GM23338 (cell line): ENCODE results near the gene ADCY3. TPM values are rescaled to one million over a fixed set of nuclear protein-coding genes. Genes with fewer than 3 reads are reported as not detected.

Experiments used
- ATAC-seq: fragments of 200-7000 bp; cut with Tn5 transposase; 3 replicates; pipeline ENCODE4 v1.9.1; 2020
- DNase-seq: peaks from one replicate; pipeline ENCODE4 v3.0.0-alpha.2; 2015; ENCODE audit warnings: low spot score
- H2AFZ ChIP-seq: fragments of 200-600 bp; sonication (generic); 2 replicates; pipeline ENCODE4 v1.8.0; 2016; ENCODE audit warnings: antibody characterized with exemption, mild to moderate bottlenecking, moderate library complexity
- H3F3A ChIP-seq: fragments of 200-600 bp; sonication (generic); replicated peaks from 2 replicates; pipeline ENCODE4 v1.8.0; 2017; ENCODE audit warnings: antibody characterized with exemption, mixed run types, low read depth
- H3K27ac ChIP-seq: fragments of 200-600 bp; sonication (generic); 2 replicates; pipeline ENCODE4 v1.6.1; 2016; ENCODE audit warnings: low read depth
- H3K27me3 ChIP-seq: fragments of 200-600 bp; sonication (generic); 2 replicates; pipeline ENCODE4 v1.8.0; 2016; ENCODE audit warnings: mild to moderate bottlenecking, mixed run types, moderate library complexity; ENCODE audit not compliant: insufficient read depth
- H3K36me3 ChIP-seq: fragments of 200-600 bp; sonication (generic); 2 replicates; pipeline ENCODE4 v1.8.0; 2016; ENCODE audit warnings: mild to moderate bottlenecking; ENCODE audit not compliant: insufficient read depth
- H3K4me1 ChIP-seq: fragments of 200-600 bp; sonication (generic); 2 replicates; pipeline ENCODE4 v1.8.0; 2016; ENCODE audit warnings: mild to moderate bottlenecking, moderate library complexity; ENCODE audit not compliant: insufficient read depth
- H3K4me2 ChIP-seq: fragments of 200-600 bp; sonication (generic); 2 replicates; pipeline ENCODE4 v1.7.1; 2017; ENCODE audit warnings: mixed run types
- H3K4me3 ChIP-seq: fragments of 200-600 bp; sonication (generic); 2 replicates; pipeline ENCODE4 v1.6.1; 2016; ENCODE audit warnings: mixed run types
- H3K79me2 ChIP-seq: fragments of 200-600 bp; sonication (generic); replicated peaks from 2 replicates; pipeline ENCODE4 v1.8.0; 2017; ENCODE audit warnings: mild to moderate bottlenecking; ENCODE audit not compliant: insufficient read depth
- H3K9me2 ChIP-seq: fragments of 200-600 bp; sonication (generic); 2 replicates; pipeline ENCODE4 v1.8.0; 2017; ENCODE audit not compliant: insufficient read depth
- H4K20me1 ChIP-seq: fragments of 200-600 bp; sonication (generic); replicated peaks from 2 replicates; pipeline ENCODE4 v1.8.0; 2017; ENCODE audit warnings: mild to moderate bottlenecking; ENCODE audit not compliant: insufficient read depth
- H3K27ac Mint-ChIP-seq: 2 replicates; pipeline ENCODE4 v1.8.0; 2020; ENCODE audit warnings: inconsistent platforms, mild to moderate bottlenecking, moderate library complexity, mixed read lengths
- H3K27me3 Mint-ChIP-seq: 3 replicates; pipeline ENCODE4 v1.8.0; 2022; ENCODE audit warnings: low read depth, mild to moderate bottlenecking, moderate library complexity, mixed read lengths, inconsistent platforms; ENCODE audit not compliant: insufficient read depth, poor library complexity
- H3K36me3 Mint-ChIP-seq: 3 replicates; pipeline ENCODE4 v1.8.0; 2021; ENCODE audit warnings: low read depth, mild to moderate bottlenecking, inconsistent platforms, moderate library complexity, mixed read lengths
- H3K4me1 Mint-ChIP-seq: 3 replicates; pipeline ENCODE4 v1.8.0; 2020; ENCODE audit warnings: mild to moderate bottlenecking, inconsistent platforms, mixed read lengths
- H3K4me3 Mint-ChIP-seq: 3 replicates; pipeline ENCODE4 v1.8.0; 2021; ENCODE audit warnings: moderate library complexity, mild to moderate bottlenecking, inconsistent platforms, mixed read lengths
- H3K9me3 Mint-ChIP-seq: 3 replicates; pipeline ENCODE4 v1.8.0; 2020; ENCODE audit warnings: moderate library complexity, mild to moderate bottlenecking, inconsistent platforms, mixed read lengths
- CREB1 ChIP-seq: fragments of 250-450 bp; sonication (Bioruptor Pico); IDR thresholded peaks from 2 replicates; pipeline ENCODE4 v1.5.0; 2020; ENCODE audit warnings: low read depth, mild to moderate bottlenecking, moderate library complexity
- EZH2 ChIP-seq: fragments of 200-600 bp; sonication (generic); IDR thresholded peaks from one replicate; pipeline ENCODE4 v1.8.0; 2017; ENCODE audit warnings: antibody characterized with exemption, mild to moderate bottlenecking, low read depth; ENCODE audit not compliant: unreplicated experiment
- EZH2phosphoT487 ChIP-seq: fragments of 200-600 bp; sonication (generic); IDR thresholded peaks from one replicate; pipeline ENCODE4 v1.8.1; 2018; ENCODE audit warnings: antibody characterized with exemption; ENCODE audit not compliant: unreplicated experiment
- JUNB ChIP-seq: IDR thresholded peaks from one replicate; pipeline ENCODE4 v1.6.1; 2016; ENCODE audit warnings: antibody characterized with exemption; ENCODE audit not compliant: unreplicated experiment
- NANOG ChIP-seq: IDR thresholded peaks from 2 replicates; pipeline ENCODE4 v1.6.1; 2016; ENCODE audit warnings: antibody characterized with exemption, borderline replicate concordance
- POLR2AphosphoS5 ChIP-seq: IDR thresholded peaks from 2 replicates; pipeline ENCODE4 v1.6.1; 2016; ENCODE audit warnings: antibody characterized with exemption, low read depth
- STAT1 ChIP-seq: IDR thresholded peaks from one replicate; pipeline ENCODE4 v1.6.1; 2016; ENCODE audit warnings: antibody characterized with exemption; ENCODE audit not compliant: unreplicated experiment
- ZNF114 ChIP-seq: fragments of 250-450 bp; sonication (Bioruptor Pico); IDR thresholded peaks from 2 replicates; pipeline ENCODE4 v1.5.0; 2020; ENCODE audit warnings: mild to moderate bottlenecking, moderate library complexity
- ZNF331 ChIP-seq: fragments of 250-450 bp; sonication (Bioruptor Pico); IDR thresholded peaks from 2 replicates; pipeline ENCODE4 v1.5.0; 2020; ENCODE audit warnings: low read depth, mild to moderate bottlenecking, moderate library complexity
- polyA plus RNA-seq: library from polyadenylated mRNA; unstranded; fragments of >200 nt; fragmentation: Nextera tagmentation; extraction: Ambion mirVana; gene quantifications from 2 replicates; pipeline ENCODE4 v1.2.1, GENCODE V29; 2016
- total RNA-seq: library from RNA; depleted of rRNA; stranded (reverse); fragments of >200 nt; shearing (Covaris generic); gene quantifications from 2 replicates; pipeline ENCODE4 v1.2.3, GENCODE V29; 2014
- TF ChIP-seq, protein P1 (sequence below): fragments of 250-450 bp; sonication (Bioruptor Pico); IDR thresholded peaks from 2 replicates; pipeline ENCODE4 v1.5.0; 2020; ENCODE audit warnings: mild to moderate bottlenecking, moderate library complexity
- TF ChIP-seq, protein P2 (sequence below): IDR thresholded peaks from 2 replicates; pipeline ENCODE4 v1.6.1; 2016; ENCODE audit warnings: antibody characterized with exemption
- TF ChIP-seq, protein P3 (sequence below): IDR thresholded peaks from one replicate; pipeline ENCODE4 v1.6.1; 2018; ENCODE audit warnings: antibody characterized with exemption; ENCODE audit not compliant: unreplicated experiment
- TF ChIP-seq, protein P4 (sequence below), 2 experiments: fragments of 200-600 bp in 1 of 2; sonication (generic) in 1 of 2; conservative IDR thresholded peaks; 2 replicates each; pipeline versions ENCODE4 v1.5.1 to v1.6.1; 2016 to 2017; ENCODE audit warnings: antibody characterized with exemption in 2 of 2, low read depth in 2 of 2, mild to moderate bottlenecking in 2 of 2, moderate library complexity in 1 of 2

The ADCY3 gene
- total and polyA plus RNA-seq, 2 experiments from 2014 or later: 9.7 to 32.4 TPM

DNA sequence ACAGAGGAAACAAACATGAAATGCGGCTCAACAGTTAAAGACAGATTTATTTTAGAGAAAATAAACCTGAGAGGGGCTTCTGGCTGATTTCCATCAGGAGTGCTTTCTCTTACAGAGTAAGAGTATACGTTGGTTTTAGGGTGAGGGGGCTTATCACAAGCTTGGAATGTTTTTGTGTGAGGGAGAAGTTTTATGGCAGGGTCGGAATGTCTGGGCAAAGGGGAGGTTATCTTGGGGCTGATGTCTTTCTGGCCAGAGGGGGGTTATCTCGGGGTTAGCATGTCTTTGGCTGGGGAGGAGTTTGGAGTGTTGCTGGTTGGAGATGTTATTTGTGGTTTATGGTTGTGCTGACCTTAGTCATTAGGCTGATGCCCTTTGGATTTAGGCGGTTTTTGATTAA, 149.0 kb downstream of the ADCY3 start:
- Mint-ChIP-seq H3K27me3 (peaks cover 2% of the 10 kb centered on the region), H3K27ac (no peak overlapping the region), H3K9me3 (peaks cover 2% of the 10 kb centered on the region; the same call in 1 of the 3 replicates), H3K4me3 (no peak overlapping the region), H3K36me3 (peaks cover 3% of the 10 kb centered on the region; the same call in 1 of the 3 replicates), H3K4me1 (peaks cover 9% of the 10 kb centered on the region)
- H3K27me3 ChIP-seq: no peaks in the 10 kb centered on the region
- H3K9me2 ChIP-seq: peaks cover 7% of the 10 kb centered on the region; the same call in 1 of the 2 replicates
- no peak overlapping the region for H3K4me3 ChIP-seq
- ATAC-seq (no peak), DNase-seq (no peak)
- no peaks in the 10 kb centered on the region for H3K36me3 ChIP-seq
- H3F3A ChIP-seq: no peaks in the 10 kb centered on the region
- TF ChIP-seq, protein P1, sequence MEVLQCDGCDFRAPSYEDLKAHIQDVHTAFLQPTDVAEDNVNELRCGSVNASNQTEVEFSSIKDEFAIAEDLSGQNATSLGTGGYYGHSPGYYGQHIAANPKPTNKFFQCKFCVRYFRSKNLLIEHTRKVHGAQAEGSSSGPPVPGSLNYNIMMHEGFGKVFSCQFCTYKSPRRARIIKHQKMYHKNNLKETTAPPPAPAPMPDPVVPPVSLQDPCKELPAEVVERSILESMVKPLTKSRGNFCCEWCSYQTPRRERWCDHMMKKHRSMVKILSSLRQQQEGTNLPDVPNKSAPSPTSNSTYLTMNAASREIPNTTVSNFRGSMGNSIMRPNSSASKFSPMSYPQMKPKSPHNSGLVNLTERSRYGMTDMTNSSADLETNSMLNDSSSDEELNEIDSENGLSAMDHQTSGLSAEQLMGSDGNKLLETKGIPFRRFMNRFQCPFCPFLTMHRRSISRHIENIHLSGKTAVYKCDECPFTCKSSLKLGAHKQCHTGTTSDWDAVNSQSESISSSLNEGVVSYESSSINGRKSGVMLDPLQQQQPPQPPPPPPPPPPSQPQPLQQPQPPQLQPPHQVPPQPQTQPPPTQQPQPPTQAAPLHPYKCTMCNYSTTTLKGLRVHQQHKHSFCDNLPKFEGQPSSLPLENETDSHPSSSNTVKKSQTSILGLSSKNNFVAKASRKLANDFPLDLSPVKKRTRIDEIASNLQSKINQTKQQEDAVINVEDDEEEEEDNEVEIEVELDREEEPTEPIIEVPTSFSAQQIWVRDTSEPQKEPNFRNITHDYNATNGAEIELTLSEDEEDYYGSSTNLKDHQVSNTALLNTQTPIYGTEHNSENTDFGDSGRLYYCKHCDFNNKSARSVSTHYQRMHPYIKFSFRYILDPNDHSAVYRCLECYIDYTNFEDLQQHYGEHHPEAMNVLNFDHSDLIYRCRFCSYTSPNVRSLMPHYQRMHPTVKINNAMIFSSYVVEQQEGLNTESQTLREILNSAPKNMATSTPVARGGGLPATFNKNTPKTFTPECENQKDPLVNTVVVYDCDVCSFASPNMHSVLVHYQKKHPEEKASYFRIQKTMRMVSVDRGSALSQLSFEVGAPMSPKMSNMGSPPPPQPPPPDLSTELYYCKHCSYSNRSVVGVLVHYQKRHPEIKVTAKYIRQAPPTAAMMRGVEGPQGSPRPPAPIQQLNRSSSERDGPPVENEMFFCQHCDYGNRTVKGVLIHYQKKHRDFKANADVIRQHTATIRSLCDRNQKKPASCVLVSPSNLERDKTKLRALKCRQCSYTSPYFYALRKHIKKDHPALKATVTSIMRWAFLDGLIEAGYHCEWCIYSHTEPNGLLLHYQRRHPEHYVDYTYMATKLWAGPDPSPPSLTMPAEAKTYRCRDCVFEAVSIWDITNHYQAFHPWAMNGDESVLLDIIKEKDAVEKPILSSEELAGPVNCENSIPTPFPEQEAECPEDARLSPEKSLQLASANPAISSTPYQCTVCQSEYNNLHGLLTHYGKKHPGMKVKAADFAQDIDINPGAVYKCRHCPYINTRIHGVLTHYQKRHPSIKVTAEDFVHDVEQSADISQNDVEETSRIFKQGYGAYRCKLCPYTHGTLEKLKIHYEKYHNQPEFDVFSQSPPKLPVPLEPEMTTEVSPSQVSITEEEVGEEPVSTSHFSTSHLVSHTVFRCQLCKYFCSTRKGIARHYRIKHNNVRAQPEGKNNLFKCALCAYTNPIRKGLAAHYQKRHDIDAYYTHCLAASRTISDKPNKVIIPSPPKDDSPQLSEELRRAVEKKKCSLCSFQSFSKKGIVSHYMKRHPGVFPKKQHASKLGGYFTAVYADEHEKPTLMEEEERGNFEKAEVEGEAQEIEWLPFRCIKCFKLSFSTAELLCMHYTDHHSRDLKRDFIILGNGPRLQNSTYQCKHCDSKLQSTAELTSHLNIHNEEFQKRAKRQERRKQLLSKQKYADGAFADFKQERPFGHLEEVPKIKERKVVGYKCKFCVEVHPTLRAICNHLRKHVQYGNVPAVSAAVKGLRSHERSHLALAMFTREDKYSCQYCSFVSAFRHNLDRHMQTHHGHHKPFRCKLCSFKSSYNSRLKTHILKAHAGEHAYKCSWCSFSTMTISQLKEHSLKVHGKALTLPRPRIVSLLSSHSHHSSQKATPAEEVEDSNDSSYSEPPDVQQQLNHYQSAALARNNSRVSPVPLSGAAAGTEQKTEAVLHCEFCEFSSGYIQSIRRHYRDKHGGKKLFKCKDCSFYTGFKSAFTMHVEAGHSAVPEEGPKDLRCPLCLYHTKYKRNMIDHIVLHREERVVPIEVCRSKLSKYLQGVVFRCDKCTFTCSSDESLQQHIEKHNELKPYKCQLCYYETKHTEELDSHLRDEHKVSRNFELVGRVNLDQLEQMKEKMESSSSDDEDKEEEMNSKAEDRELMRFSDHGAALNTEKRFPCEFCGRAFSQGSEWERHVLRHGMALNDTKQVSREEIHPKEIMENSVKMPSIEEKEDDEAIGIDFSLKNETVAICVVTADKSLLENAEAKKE (CRISPR knock-in tag): no peak
- TF ChIP-seq CREB1 (CRISPR knock-in tag) (no peak), EZH2 (no peak), NANOG (no peak), EZH2phosphoT487 (no peak), ZNF331 (CRISPR knock-in tag) (no peak), STAT1 (no peak), JUNB (no peak), ZNF114 (no peak), POLR2AphosphoS5 (no peak)
- TF ChIP-seq, protein P2, sequence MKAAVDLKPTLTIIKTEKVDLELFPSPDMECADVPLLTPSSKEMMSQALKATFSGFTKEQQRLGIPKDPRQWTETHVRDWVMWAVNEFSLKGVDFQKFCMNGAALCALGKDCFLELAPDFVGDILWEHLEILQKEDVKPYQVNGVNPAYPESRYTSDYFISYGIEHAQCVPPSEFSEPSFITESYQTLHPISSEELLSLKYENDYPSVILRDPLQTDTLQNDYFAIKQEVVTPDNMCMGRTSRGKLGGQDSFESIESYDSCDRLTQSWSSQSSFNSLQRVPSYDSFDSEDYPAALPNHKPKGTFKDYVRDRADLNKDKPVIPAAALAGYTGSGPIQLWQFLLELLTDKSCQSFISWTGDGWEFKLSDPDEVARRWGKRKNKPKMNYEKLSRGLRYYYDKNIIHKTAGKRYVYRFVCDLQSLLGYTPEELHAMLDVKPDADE: no peak
- TF ChIP-seq, protein P3, sequence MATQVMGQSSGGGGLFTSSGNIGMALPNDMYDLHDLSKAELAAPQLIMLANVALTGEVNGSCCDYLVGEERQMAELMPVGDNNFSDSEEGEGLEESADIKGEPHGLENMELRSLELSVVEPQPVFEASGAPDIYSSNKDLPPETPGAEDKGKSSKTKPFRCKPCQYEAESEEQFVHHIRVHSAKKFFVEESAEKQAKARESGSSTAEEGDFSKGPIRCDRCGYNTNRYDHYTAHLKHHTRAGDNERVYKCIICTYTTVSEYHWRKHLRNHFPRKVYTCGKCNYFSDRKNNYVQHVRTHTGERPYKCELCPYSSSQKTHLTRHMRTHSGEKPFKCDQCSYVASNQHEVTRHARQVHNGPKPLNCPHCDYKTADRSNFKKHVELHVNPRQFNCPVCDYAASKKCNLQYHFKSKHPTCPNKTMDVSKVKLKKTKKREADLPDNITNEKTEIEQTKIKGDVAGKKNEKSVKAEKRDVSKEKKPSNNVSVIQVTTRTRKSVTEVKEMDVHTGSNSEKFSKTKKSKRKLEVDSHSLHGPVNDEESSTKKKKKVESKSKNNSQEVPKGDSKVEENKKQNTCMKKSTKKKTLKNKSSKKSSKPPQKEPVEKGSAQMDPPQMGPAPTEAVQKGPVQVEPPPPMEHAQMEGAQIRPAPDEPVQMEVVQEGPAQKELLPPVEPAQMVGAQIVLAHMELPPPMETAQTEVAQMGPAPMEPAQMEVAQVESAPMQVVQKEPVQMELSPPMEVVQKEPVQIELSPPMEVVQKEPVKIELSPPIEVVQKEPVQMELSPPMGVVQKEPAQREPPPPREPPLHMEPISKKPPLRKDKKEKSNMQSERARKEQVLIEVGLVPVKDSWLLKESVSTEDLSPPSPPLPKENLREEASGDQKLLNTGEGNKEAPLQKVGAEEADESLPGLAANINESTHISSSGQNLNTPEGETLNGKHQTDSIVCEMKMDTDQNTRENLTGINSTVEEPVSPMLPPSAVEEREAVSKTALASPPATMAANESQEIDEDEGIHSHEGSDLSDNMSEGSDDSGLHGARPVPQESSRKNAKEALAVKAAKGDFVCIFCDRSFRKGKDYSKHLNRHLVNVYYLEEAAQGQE: no peak
- TF ChIP-seq, protein P4, sequence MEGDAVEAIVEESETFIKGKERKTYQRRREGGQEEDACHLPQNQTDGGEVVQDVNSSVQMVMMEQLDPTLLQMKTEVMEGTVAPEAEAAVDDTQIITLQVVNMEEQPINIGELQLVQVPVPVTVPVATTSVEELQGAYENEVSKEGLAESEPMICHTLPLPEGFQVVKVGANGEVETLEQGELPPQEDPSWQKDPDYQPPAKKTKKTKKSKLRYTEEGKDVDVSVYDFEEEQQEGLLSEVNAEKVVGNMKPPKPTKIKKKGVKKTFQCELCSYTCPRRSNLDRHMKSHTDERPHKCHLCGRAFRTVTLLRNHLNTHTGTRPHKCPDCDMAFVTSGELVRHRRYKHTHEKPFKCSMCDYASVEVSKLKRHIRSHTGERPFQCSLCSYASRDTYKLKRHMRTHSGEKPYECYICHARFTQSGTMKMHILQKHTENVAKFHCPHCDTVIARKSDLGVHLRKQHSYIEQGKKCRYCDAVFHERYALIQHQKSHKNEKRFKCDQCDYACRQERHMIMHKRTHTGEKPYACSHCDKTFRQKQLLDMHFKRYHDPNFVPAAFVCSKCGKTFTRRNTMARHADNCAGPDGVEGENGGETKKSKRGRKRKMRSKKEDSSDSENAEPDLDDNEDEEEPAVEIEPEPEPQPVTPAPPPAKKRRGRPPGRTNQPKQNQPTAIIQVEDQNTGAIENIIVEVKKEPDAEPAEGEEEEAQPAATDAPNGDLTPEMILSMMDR (conservative IDR thresholded peaks at IDR 0.05; ENCODE audit: low read depth in 2 of 2): no peak
- H2AFZ ChIP-seq: no peak overlapping the region
- H3K4me2 ChIP-seq: no peak overlapping the region
- no peaks in the 10 kb centered on the region for H3K79me2 ChIP-seq
- H3K27ac ChIP-seq: no peak overlapping the region
- no peaks in the 10 kb centered on the region for H3K4me1 ChIP-seq
- H4K20me1 ChIP-seq: no peaks in the 10 kb centered on the region
